ENCODE results near the gene KCNN1. TPM values are rescaled to one million over a fixed set of nuclear protein-coding genes. Genes with fewer than 3 reads are reported as not detected.

Gene KCNN1
- total RNA-seq, 1 donor from 2014 or later: 0.52 TPM

GRCh38 chr19:18045307-18046050, 78.6 kb downstream of the KCNN1 start:
- Histone ChIP-seq H3K4me1 (ENCODE audit: control insufficient read depth in 3 of 3, insufficient read depth in 3 of 3, low read length in 3 of 3) (peaks cover 25 to 32% (median 29%) of the 10 kb centered on the region in 3 donors), H3K9ac (ENCODE audit: low read depth in 1 of 3, low read length in 3 of 3) (peak overlapping the region; percentile 68 to 85 (median 74)), H3K4me3 (ENCODE audit: low read length in 3 of 3) (peak overlapping the region; percentile 65 to 79 (median 74)), H3K36me3 (ENCODE audit: control insufficient read depth in 3 of 3, insufficient read depth in 3 of 3, low read length in 3 of 3) (no peaks in the 10 kb centered on the region), H3K27me3 (ENCODE audit: control insufficient read depth in 3 of 3, insufficient read depth in 3 of 3, low read length in 3 of 3) (no peaks in the 10 kb centered on the region), H3K9me3 (ENCODE audit: control insufficient read depth in 3 of 3, low read length in 3 of 3) (no peaks in the 10 kb centered on the region), H3K27ac (ENCODE audit: low read depth, low read length) (peak overlapping the region; percentile 58)

- Histone ChIP-seq H3K27me3 (ENCODE audit: control insufficient read depth in 3 of 3, insufficient read depth in 3 of 3, low read length in 3 of 3) (no peaks in the 10 kb centered on the region), H3K27ac (ENCODE audit: low read depth, low read length) (peak overlapping the region; percentile 58), H3K4me3 (ENCODE audit: low read length in 3 of 3) (no peak overlapping the region), H3K36me3 (ENCODE audit: control insufficient read depth in 3 of 3, insufficient read depth in 3 of 3, low read length in 3 of 3) (no peaks in the 10 kb centered on the region), H3K9ac (ENCODE audit: low read depth in 1 of 3, low read length in 3 of 3) (peak overlapping the region in 1 of 3 donors; percentile 14), H3K4me1 (ENCODE audit: control insufficient read depth in 3 of 3, insufficient read depth in 3 of 3, low read length in 3 of 3) (peaks cover 31 to 32% (median 32%) of the 10 kb centered on the region in 3 donors), H3K9me3 (ENCODE audit: control insufficient read depth in 3 of 3, low read length in 3 of 3) (no peaks in the 10 kb centered on the region)
These were observed 79.3 kb downstream of the KCNN1 start for GRCh38 chr19:18046059-18046718.

- no peaks in the 10 kb centered on the region for H3K9me3 ChIP-seq (ENCODE audit: control insufficient read depth in 3 of 3, low read length in 3 of 3)
- no peaks in the 10 kb centered on the region for H3K36me3 ChIP-seq (ENCODE audit: control insufficient read depth in 3 of 3, insufficient read depth in 3 of 3, low read length in 3 of 3)
- peak overlapping the region; percentile 77 for H3K27ac ChIP-seq (ENCODE audit: low read depth, low read length)
- no peaks in the 10 kb centered on the region for H3K27me3 ChIP-seq (ENCODE audit: control insufficient read depth in 3 of 3, insufficient read depth in 3 of 3, low read length in 3 of 3)
- peak overlapping the region in 2 of 3 donors; percentile 6 to 57 for H3K9ac ChIP-seq (ENCODE audit: low read depth in 1 of 3, low read length in 3 of 3)
- no peak overlapping the region for H3K4me3 ChIP-seq (ENCODE audit: low read length in 3 of 3)
- peaks cover 35 to 38% (median 37%) of the 10 kb centered on the region in 3 donors for H3K4me1 ChIP-seq (ENCODE audit: control insufficient read depth in 3 of 3, insufficient read depth in 3 of 3, low read length in 3 of 3)
These were observed 82.5 kb downstream of the KCNN1 start for GRCh38 chr19:18049385-18049784.

Small RNAs within 50 kb of the gene (small RNA-seq; reads per million reads assigned to genes)
- gene RNA5SP468: not detected

Other genes with a start within 250 kb of the KCNN1 start
- gene MAP1S, start 247.6 kb upstream of the KCNN1 start, total RNA-seq: 25.6 TPM
- 1.0 TPM for gene FCHO1, start 215.6 kb upstream of the KCNN1 start, total RNA-seq
- not detected for gene B3GNT3, start 172.0 kb upstream of the KCNN1 start, total RNA-seq
- not detected for gene INSL3, start 145.6 kb upstream of the KCNN1 start, total RNA-seq
- 2.1 TPM for gene JAK3, start 119.1 kb upstream of the KCNN1 start, total RNA-seq
- 1,370 TPM for gene RPL18A, start 107.2 kb upstream of the KCNN1 start, total RNA-seq
- not detected for gene SLC5A5, start 95.2 kb upstream of the KCNN1 start, total RNA-seq
- 15.7 TPM for gene CCDC124, start 34.1 kb upstream of the KCNN1 start, total RNA-seq
- gene ARRDC2, start 41.1 kb downstream of the KCNN1 start, total RNA-seq: 5.7 TPM
- 0.52 TPM for gene IL12RB1, start 119.8 kb downstream of the KCNN1 start, total RNA-seq
- 3.7 TPM for gene MAST3, start 130.7 kb downstream of the KCNN1 start, total RNA-seq
- gene PIK3R2, start 186.1 kb downstream of the KCNN1 start, total RNA-seq: 11.5 TPM
- 3.7 TPM for gene IFI30, start 206.7 kb downstream of the KCNN1 start, total RNA-seq
- 4.2 TPM for gene MPV17L2, start 226.1 kb downstream of the KCNN1 start, total RNA-seq
- 0.52 TPM for gene RAB3A, start 236.9 kb downstream of the KCNN1 start, total RNA-seq